Occipital lobe (tissue), 2 donors: ENCODE results near the gene SYMPK. TPM values are rescaled to one million over a fixed set of nuclear protein-coding genes. Genes with fewer than 3 reads are reported as not detected.

Source experiments
- DNase-seq: peaks from one replicate; lab custom pipeline; 2025; lab: John Stamatoyannopoulos, UW
- total RNA-seq: library from RNA; depleted of rRNA; stranded (reverse); fragments of >200 nt; gene quantifications from one replicate; pipeline ENCODE4 v1.2.3, GENCODE V29; 2014

The SYMPK gene
- total RNA-seq, 1 donor from 2014 or later = 16.4 TPM

DNA sequence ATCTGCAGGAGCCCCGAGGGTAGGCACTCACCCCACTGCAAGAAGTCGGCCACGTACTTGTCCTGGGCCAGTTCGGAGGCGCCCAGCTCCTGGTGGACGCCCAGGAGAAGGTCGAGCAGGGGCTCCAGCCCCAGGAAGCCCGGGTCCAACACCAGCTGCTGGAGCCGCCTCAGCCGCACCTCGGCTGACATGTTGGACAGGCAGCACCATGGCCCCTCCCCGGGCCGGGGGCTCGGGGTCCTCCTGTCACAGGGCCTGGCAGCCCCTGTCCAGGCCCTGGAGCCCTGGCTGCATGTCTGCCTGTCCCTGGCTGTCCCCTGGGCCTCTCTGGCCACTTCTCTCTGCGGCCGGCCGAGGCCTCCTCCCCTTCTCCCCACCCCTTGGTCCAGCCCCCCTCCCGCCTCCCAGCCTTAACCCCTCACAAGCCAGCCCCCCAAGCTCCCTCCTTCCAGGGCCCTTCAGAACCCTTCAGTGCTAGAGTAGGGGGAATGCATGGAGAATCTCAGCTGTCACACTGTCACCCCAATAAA, 80.7 kb downstream of the SYMPK start, which contains the start of gene DMPK:
TSS of gene DMPK (minus strand) at position 329 of the 530 bp plus-strand sequence. CDS start at position 191, 138 bp downstream.
- DNase-seq = no peak

DNA sequence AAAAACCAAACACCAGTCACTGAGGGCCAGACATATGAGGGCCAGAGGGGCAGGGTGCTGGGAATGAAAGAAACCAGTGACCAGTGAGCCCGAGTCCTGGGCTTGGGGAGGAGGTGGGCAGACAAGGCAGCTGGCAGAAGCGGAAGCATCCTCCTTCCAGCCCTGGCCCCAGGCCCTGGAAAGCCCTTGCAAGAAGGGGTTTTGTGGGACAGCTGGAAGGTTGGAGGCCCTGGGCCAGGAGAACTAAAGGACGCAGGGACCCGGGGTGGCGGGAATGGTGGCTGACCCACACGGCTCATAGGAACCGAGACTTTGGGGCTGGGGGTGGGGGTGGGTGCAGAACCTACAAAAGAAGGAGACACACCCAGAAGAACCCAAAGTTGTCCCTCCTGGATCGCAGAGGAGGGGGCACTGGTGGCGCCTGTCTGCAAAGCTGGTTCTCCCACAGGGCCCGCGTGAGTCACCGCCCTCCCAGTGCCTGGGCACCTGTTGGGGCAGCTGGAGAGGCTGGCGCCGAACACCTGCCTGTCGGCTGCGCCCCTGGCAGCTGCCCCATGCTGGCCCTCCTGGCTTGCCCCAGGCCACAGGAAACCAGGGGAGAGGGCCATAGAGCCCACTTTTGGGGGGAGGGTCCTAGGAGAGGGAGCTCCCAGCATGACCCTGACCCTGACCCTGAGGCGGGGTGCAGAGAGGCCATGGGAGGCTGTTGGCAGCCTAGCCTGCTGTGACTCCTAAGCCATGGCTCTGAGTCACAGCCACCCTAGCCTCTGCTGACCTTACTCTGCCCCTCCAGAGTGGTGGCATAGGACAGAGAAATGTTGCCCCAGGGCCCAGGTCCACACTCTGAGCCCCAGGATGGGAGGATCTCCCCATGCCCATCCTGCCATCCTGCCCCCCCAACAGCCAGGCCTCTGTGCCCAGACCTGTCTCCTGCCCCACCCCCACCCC, 81.5 kb downstream of the SYMPK start:
- no peak for DNase-seq

DNA sequence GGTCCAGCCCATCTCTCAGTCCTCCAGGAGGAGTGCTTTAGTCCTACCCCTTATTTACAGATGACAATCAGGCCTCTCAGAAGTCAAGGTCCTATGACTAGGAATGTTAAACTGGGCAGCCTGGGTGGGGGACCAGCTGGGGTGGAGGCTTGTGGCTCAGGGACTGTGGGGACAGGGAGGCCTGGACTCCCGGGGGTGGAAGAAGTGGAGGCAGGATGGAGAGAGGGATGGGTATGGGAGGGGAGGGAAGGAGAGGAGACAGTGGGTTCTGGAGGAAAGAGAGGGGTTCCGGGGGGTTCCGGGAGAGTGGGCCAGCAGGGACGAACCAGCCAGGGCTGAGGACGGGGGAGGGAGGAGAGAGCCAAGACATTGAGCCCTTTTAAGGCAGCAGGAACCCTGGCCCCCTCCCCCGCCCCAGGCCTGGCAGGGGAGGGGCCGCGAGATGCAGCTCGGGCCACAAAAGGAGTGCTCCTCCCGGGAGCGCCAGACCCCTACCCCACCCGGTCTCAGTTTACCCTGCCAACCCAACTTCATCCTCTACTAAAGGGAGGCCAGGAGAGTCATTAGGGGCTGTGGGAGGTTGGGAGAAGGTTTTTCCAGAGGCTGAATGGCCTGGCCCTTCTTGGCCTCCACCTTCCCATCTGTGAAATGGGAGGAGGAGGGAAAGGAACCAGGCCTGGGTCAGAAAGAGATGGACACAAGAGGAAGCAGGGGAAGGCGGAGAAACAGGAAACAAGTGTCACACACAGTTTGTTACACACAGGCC, 82.3 kb downstream of the SYMPK start:
- DNase-seq = no peak

DNA sequence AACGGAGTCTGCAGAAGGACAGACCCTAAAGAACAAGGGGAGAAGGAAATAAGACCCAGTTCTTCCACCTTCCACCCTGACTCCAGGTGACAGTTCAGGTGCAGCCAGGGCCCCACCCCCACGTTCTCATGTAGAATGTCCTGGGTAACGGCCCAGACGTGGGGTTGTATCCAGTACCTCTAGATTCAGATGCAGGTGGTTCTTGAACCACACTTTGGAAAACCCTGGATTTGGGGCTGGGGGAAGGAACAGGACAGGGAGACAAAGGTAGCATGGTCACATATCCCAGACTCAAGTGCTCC, 82.8 kb downstream of the SYMPK start:
- DNase-seq = no peak

DNA sequence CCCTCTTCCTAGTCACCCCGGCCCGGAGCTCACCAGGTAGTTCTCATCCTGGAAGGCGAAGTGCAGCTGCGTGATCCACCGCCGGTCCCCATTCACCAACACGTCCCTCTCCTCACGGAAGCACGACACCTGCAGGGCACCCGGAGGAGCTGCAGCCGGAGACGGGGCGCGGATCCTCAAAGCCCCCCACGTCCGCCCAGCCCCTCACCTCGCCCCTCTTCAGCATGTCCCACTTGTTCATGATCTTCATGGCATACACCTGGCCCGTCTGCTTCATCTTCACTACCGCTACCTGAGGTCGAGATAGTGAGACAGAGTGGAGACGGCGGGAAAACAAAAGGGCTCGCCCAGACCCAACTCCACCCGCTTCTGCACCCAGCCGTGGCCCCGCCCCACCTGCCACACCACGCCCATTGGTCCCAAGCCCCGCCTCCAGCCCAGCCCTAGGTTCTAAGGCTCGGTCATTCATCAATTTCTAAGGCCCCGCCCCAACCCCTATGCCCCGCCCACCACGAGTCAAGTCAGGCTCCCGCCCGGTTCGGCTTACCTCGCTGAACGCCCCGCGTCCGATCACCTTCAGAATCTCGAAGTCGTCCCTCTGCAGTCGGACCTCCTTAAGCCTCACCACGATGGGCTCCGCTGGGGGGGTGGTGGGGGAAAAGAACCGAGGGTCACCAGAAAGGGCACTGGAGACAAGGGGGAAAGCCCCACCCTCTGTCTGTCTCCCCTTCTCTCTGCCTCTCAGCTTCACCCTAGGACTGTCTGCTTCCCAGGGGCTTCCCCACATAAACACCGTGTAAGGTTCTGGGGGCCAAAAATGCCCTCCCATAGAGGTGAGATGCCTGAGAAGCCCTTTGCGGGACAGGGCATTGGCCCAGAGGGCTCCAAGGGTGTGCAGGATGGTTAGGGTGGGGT, 83.5 kb downstream of the SYMPK start:
- DNase-seq = no peak

DNA sequence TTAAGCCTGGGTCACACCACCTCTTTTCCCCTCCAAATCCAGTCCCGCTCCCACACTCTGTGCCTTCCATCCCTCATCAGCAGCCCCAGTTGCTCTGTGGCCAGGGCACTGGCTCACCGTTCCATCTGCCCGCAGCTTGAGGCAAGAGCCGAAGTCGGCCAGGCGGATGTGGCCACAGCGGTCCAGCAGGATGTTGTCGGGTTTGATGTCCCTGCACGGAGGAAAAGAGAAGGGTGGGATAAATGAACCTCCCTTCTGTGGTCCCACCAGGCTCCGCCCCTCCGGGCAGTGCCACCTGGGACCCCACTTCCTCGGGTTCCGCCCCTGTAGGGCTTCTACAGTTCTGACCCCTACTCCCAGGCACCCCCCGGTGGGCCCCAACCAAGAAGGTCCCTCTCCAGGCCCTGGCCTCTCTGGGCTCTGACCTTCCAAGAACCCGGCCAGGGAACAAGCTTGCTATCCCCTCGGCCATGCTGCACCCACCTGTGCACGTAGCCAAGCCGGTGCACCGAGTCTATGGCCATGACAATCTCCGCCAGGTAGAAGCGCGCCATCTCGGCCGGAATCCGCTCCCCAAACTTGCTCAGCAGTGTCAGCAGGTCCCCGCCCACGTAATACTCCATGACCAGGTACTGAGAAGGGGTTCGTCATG, 84.8 kb downstream of the SYMPK start:
- DNase-seq = no peak

DNA sequence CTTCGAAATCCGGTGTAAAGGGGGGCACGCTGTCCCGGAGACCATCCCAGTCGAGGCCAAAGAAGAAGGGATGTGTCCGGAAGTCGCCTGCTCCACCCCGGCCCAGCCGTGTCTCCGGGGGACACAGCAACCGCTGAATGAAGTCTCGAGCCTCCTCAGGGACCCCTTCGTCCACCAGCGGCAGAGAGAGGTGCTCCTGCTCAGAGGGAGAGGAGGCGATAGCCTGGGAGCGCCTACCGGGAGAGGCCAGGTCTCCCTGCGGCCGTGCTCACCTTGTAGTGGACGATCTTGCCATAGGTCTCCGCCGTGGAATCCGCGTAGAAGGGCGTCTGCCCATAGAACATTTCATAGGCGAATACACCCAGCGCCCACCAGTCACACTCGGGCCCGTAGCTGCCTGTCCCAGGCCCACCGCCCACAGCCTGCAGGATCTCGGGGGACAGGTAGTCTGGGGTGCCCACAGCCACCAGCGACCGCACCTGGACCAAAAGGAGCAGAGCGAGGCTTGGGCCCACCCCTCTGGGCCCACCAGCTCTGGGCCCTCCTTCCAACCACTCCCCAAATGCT, 85.5 kb downstream of the SYMPK start:
- DNase-seq = no peak

DNA sequence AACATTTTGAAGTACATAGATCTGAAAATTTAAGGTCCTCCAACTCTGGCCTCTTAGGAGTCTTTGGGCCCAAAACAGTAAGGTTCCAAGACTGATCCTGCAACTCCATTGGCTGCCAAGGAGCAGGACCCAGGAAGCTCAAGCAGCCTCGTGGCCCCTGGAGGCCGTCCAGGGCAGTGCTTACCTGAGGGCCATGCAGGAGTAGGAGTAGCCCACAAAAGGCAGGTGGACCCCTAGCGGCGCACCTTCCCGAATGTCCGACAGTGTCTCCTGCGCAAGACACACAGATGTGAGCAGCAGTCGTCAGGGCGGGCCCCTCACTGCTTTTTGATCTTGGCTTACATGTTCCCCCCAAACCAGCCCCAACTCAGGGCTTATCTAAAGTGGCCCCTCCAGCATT, 88.2 kb downstream of the SYMPK start:
- no peak for DNase-seq

DNA sequence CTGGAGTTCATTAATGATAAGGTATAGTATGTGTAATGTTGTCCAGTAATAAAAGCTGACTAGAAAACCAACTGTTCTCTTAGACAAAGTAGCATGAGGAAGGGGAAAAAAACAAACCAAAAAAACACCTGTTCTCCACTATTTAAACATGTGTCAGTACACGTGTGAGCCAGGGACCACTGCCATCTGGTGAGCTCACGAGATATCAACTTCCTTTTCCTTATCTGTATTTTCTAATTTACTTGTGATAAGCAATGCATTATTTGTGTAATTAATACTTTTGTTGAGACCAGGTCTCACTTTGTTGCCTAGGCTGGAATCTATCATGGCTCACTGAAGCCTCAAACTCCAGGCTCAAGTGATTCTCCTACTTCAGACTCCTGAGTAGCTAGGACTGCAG, 89.6 kb downstream of the SYMPK start:
- DNase-seq = no peak

DNA sequence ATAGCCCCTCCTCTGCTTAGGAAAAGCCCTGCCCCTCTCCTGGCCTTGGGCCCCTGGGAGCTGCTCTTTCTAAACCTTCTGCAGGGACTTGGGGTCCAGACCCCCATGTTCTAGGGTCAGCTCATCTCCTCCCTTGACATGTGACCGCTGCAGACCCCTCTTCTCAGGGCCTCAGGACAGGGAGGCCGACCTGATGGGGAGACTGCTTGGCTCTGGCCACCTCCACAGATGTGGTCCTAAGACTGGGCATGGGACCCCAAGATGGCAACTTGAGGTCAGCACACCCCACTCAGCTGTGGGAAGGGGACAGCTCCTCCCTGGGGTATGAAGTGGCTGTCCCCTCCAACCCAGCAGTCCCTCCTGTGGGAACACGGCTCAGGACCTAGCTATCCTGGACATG, 90.0 kb downstream of the SYMPK start:
- DNase-seq = no peak

DNA sequence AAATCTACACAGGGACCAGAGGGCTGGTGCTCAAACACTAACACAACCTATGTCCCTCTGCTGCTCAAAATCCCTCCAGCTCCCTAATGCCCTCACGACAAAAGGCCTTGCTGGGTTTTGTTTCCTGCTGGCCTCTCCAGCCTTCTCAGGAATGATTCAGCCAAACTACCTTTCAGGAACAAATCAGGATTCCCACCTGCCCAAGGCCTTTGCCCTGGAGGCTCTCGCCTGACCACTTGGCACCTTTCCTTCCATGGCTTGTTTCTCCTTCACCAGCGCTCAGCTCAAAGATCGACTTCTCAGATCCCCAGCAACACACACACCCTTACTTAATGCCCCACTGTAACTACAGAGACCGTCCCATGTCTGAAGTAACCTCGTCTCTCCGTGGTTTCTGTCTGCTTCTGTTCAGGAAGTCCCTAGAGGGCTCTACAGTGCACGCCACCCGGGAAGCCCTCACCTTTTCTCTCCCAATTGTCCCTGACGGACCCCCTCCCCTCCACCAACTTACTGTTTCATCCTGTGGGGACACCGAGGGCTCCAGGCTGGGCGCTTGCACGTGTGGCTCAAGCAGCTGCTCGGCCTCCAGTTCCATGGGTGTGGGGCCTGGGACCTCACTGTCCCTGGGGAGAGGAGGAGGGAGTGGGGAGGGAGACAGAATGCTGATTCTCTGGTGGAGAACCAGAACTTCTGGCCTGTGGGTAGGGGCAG, 90.7 kb downstream of the SYMPK start:
- DNase-seq = no peak

DNA sequence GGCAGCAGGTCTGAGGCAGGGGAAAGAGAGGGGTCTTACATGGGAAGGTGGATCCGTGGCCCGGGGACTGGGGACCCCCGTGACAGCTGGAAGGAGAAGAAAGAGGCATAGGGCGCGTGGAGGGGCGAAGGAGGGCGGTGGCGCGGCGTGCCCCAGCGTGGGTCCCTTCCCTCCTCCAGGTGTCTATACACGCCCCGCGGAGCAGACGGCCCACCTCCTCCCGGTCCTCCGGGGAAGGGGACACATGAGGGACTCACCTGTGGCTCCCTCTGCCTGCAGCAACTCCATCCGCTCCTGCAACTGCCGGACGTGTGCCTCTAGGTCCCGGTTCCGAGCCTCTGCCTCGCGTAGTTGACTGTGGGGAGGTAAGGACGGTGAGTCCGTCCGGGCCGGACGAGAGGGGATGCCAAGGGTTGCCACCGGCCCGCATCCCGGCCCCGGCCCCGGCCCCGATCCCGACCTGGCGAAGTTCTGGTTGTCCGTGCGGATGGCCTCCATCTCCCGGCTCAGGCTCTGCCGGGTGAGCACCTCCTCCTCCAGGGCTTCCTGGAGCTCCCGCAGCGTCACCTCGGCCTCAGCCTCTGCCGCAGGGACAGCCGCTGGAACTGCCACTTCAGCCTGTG, 91.5 kb downstream of the SYMPK start:
- no peak for DNase-seq

DNA sequence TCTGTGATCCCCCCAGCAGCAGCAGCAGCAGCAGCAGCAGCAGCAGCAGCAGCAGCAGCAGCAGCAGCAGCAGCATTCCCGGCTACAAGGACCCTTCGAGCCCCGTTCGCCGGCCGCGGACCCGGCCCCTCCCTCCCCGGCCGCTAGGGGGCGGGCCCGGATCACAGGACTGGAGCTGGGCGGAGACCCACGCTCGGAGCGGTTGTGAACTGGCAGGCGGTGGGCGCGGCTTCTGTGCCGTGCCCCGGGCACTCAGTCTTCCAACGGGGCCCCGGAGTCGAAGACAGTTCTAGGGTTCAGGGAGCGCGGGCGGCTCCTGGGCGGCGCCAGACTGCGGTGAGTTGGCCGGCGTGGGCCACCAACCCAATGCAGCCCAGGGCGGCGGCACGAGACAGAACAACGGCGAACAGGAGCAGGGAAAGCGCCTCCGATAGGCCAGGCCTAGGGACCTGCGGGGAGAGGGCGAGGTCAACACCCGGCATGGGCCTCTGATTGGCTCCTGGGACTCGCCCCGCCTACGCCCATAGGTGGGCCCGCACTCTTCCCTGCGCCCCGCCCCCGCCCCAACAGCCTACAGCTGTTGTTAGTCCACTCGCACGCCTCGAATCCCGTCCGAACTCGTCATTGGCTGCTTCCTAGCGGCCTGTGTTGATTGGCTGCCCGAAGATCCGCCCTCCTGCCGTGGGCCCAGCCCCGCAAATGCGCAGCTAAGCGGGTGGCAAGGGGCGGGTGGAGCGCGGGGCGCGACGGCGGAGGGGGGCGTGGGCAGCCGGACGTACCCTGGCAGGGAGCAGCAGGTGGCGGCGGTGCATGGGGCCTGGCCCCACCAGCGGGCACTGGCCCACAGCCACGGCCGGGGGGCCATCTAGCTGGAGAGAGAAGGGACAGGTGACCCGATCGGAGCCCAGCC, 92.5 kb downstream of the SYMPK start:
- peak; percentile 93 for DNase-seq

DNA sequence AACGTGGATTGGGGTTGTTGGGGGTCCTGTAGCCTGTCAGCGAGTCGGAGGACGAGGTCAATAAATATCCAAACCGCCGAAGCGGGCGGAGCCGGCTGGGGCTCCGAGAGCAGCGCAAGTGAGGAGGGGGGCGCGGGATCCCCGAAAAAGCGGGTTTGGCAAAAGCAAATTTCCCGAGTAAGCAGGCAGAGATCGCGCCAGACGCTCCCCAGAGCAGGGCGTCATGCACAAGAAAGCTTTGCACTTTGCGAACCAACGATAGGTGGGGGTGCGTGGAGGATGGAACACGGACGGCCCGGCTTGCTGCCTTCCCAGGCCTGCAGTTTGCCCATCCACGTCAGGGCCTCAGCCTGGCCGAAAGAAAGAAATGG, 93.1 kb downstream of the SYMPK start:
- DNase-seq = no peak

DNA sequence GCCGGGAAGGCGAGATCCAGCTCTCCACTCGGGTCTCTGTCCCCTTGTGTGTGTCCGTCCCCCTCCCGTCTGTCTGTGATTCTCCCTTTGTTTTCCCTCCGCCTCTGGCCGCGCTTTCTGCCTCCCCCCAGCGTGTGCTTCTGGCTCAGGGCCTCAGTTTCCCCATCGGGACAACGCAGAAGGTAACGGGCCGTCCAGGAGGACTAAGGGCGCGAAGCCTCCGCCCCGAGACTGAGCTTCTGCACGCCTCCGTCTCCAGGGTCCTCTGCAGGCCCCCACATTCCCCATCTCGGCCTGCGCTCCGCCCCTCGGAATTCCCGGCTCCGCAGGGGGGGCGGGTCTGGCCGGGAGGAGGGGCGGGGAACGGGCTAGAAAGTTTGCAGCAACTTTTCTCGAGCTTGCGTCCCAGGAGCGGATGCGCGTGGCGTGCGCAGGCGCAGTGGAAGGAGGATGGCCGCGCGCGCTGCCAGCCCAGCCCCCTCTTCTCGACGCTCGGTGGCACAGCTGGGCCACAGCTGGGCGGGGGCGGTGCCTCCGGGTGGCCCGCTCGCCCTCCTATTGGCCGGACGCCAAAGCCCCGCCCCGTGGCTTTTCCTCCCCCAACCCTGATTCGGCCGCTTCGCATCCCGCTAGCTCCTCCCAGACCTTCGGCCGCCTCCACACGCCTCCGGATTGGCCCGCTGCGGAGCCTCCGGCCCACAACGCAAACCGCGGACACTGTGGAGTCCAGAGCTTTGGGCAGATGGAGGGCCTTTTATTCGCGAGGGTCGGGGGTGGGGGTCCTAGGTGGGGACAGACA, 93.8 kb downstream of the SYMPK start, which contains the start of gene SIX5:
TSS of gene SIX5 (minus strand) at position 269 of the 799 bp plus-strand sequence. CDS start 408 bp downstream, outside the sequence.
- peak; percentile 91 for DNase-seq

DNA sequence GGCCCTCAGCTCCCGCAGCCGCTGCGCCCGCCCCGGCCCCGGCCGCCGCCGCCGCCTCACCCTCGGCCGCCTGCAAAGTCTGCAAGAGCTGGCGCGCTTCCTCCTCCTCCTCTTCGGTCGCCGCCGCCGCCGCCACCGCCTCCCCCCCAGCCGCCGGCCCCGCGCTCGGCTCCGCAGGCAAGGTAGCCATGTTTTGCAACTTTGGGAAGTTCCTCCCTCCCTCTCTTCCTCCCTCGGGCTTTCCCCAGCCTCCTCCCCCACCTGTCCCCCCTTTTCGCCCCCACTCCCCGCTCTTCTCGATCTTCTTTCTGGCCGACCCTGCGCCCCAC, 94.3 kb downstream of the SYMPK start:
- no peak for DNase-seq

DNA sequence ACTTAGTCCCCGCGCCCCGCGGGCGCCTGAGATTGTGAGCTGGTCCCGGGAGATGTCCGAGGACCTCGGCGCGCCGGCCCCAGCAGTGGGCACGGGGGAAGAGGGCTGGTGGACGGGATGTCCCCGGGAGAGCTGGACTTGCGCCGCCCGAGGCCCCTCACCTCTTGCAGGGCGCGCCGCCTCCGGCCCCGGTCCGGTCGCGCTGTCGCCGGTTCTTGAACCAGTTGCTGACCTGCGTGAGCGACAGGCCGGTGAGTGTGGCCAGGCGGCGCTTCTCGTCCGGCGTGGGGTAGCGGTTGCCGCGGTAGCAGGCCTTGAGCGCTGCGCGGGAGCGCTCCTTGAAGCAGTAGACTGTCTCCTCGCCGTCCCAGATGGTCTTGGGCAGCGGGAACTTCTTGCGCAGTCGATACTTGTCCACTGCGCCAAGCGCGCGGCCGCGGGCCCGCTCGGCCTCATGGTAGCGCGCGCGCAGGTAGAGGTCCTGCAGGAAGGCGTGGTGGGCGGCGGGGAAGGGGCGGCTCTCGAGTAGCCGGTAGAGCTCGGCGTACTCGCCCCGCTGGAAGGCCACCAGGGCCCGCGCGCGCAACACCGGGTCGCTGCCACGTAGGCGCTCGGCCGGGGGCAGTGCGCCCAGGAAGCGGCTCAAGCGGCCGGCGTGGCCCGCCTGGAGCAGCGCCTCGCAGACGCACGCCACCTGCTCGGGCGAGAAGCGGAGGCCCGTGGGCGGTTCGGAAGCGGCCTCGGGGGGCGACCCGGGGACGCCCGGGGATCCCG, 94.9 kb downstream of the SYMPK start:
- DNase-seq = no peak
